HG03097 (cell line): ENCODE measurements around the gene CTAGE9.

ENCODE experiments used
- ATAC-seq: cut with Tn5 transposase; IDR thresholded peaks from one replicate; pipeline ENCODE4 v1.9.1; 2021; ENCODE audit not compliant: unreplicated experiment, low FRiP score

The CTAGE9 gene

GRCh38 chr6:131678442-131678841 lies 32.4 kb downstream of the CTAGE9 start:
- no peak for ATAC-seq

- no peak for ATAC-seq
Observed at GRCh38 chr6:131673184-131673583, 37.6 kb downstream of the CTAGE9 start.

GRCh38 chr6:131669891-131670290 lies 40.9 kb downstream of the CTAGE9 start:
- ATAC-seq, result no peak

GRCh38 chr6:131663578-131664165 lies 47.1 kb downstream of the CTAGE9 start:
- ATAC-seq, result no peak

- no peak for ATAC-seq
Observed at GRCh38 chr6:131660195-131660594, 50.6 kb downstream of the CTAGE9 start.
